Heart left ventricle (tissue), 16 donors: ENCODE results near the gene LTBP4. TPM values are rescaled to one million over a fixed set of nuclear protein-coding genes. Genes with fewer than 3 reads are reported as not detected.

Experiments used
- ATAC-seq, 4 donors: fragments of 200-7000 bp; cut with Tn5 transposase; one replicate each; pipeline ENCODE4 v1.9.1; 2020 to 2022; ENCODE audit warnings: moderate library complexity in 4 of 4, mild to moderate bottlenecking in 3 of 4, moderate number of reproducible peaks in 1 of 4
- DNase-seq, 5 donors: peaks; one replicate each; pipeline ENCODE4 v3.0.0-alpha.2; 2020
- H3K27ac ChIP-seq, 12 donors: fragments of 200-600 bp; sonication (generic) in 4 of 12; one replicate each; pipeline versions ENCODE4 v1.5.0 to v1.8.0; 2016 to 2022; ENCODE audit warnings: mild to moderate bottlenecking in 2 of 12
- H3K27me3 ChIP-seq, 9 donors: fragments of 200-600 bp; sonication (generic) in 2 of 9; one replicate each; pipeline versions ENCODE4 v1.5.1 to v1.8.0; 2016 to 2022; ENCODE audit warnings: mild to moderate bottlenecking in 3 of 9
- H3K36me3 ChIP-seq, 9 donors: fragments of 200-600 bp; sonication (generic) in 2 of 9; one replicate each; pipeline versions ENCODE4 v1.5.0 to v1.8.0; 2018 to 2022; ENCODE audit warnings: mild to moderate bottlenecking in 2 of 9
- H3K4me1 ChIP-seq, 12 donors: fragments of 200-600 bp; sonication (generic) in 4 of 12; one replicate each; pipeline versions ENCODE4 v1.5.0 to v1.8.0; 2016 to 2022; ENCODE audit warnings: mild to moderate bottlenecking in 3 of 12
- H3K4me3 ChIP-seq, 12 donors: fragments of 200-600 bp; sonication (generic) in 4 of 12; one replicate each; pipeline versions ENCODE4 v1.5.0 to v1.8.0; 2017 to 2022; ENCODE audit warnings: mild to moderate bottlenecking in 9 of 12, moderate library complexity in 4 of 12
- H3K9me3 ChIP-seq, 12 donors: fragments of 200-600 bp; sonication (generic) in 4 of 12; one replicate each; pipeline versions ENCODE4 v1.5.0 to v1.8.0; 2016 to 2022; ENCODE audit warnings: mild to moderate bottlenecking in 1 of 12
- POLR2A ChIP-seq, 2 donors: fragments of 450-650 bp; IDR thresholded peaks; one replicate each; pipeline ENCODE4 v1.6.1; 2017; ENCODE audit warnings: antibody characterized with exemption in 2 of 2, mild to moderate bottlenecking in 2 of 2, moderate library complexity in 2 of 2
- WGBS, 4 donors: extraction: QIAGEN DNeasy Blood & Tissue Kit in 2 of 4; methylation state at CpG; one replicate each; pipeline versions ENCODE4 v1.1.5 to v1.1.7; 2013 to 2018; 5-methylcytosine and 5-hydroxymethylcytosine counted together
- intact Hi-C, 10 donors: fragments of 100-400 bp; cut with DNase I; formaldehyde crosslinking; loops; one replicate each; pipeline versions ENCODE4 v1.11.1 to v1.14.2; 2022
- polyA plus RNA-seq, 2 donors: library from polyadenylated mRNA; stranded (reverse); fragments of 200-250 nt; gene quantifications; one replicate each; pipeline ENCODE4 v1.2.3, GENCODE V29; 2013
- total RNA-seq, 9 donors: library from RNA; depleted of rRNA in 2 of 9; stranded (reverse); fragments of >200 nt in 2 of 9; fragmentation: NEBNext Ultra II Directional in 3 of 9; extraction: Animal tissue kit (Norgen Biotek cat#: 25700) in 3 of 9; gene quantifications; one replicate each; pipeline versions ENCODE4 v1.1.0 to v1.2.4, GENCODE V29; 2016 to 2023
- TF ChIP-seq, protein P1 (sequence below), 12 donors: fragments of 200-600 bp; sonication (generic) in 4 of 12; IDR thresholded peaks; one replicate each; pipeline versions ENCODE4 v1.5.0 to v1.8.0; 2018 to 2022; ENCODE audit warnings: antibody characterized with exemption in 12 of 12, mild to moderate bottlenecking in 5 of 12
- donor health status: ischemic (EF 13 %, LVEDD 7.1; RV severe dilation, severe dysfunction).
- donor health status: healthy with polysubstance abuse.
- donor health status: DM: no; HTN: yes; CAD: no.
- donor health status: DM: no; HTN: no; CAD: no.
- donor health status: ischemic (EF 25% LVEDD 6.9; RV normal size, moderate dysfunction).
- donor health status: ischemic (EF 25% LVEDD 5.7; RV mildly dilated, moderate dysfunction).
- donor health status: healthy.
- donor health status: DM: yes; HTN: yes; CAD: no.
- donor health status: ischemic (EF 35%, LVEDD 5.7; RV mildly dilated, moderate dysfunction).
- donor health status: nonischemic (EF 11% LVEDD 7.7; RV severe dilation, severe dysfunction).
- donor health status: DM: yes; HTN: yes; CAD: no.
- donor health status: PGD.
- donor health status: ischemic (EF 29% LVEDD 5.4; RV normal size, mild dysfunction).
- donor health status: nonischemic (EF 23%, LVEDD 6.1; RV moderate dilation, normal function).

LTBP4 gene
- total and polyA plus RNA-seq, 11 donors, result 95.0 to 319 (median 172) TPM

GRCh38 chr19:40576585-40577451 lies 24.4 kb upstream of the LTBP4 start, which contains the start of gene SHKBP1:
Gene SHKBP1, plus strand, starts transcription at chr19:40576873. Its CDS starts 27 bp downstream, at chr19:40576900.
- H3K36me3 ChIP-seq, result peaks cover 0 to 32% (median 18%) of the 10 kb centered on the region in 9 donors
- no peaks in the 10 kb centered on the region for H3K27me3 ChIP-seq
- H3K4me1 ChIP-seq, result peaks cover 0 to 36% (median 8%) of the 10 kb centered on the region in 12 donors
- intact Hi-C loops, result loop anchor here in 2 of 10 donors (5.0 kb wide), 2 partner anchors 45 to 50 kb away; no protein-coding TSS in a partner anchor
- no peaks in the 10 kb centered on the region for H3K9me3 ChIP-seq
- H3K4me3 ChIP-seq, result peak within 1 kb of the TSS; percentile 63 to 94 (median 77)
- DNase-seq (peak; percentile 95 to 97 (median 97)), ATAC-seq (peak; percentile 98 to 99 (median 99))
- peak within 1 kb of the TSS; percentile 41 to 93 (median 78) for H3K27ac ChIP-seq
- WGBS, 4 donors, result 1 to 2% (median 1%) methylated on average over 39 to 52 of the region's 55 CpGs
- TF ChIP-seq, protein P1, sequence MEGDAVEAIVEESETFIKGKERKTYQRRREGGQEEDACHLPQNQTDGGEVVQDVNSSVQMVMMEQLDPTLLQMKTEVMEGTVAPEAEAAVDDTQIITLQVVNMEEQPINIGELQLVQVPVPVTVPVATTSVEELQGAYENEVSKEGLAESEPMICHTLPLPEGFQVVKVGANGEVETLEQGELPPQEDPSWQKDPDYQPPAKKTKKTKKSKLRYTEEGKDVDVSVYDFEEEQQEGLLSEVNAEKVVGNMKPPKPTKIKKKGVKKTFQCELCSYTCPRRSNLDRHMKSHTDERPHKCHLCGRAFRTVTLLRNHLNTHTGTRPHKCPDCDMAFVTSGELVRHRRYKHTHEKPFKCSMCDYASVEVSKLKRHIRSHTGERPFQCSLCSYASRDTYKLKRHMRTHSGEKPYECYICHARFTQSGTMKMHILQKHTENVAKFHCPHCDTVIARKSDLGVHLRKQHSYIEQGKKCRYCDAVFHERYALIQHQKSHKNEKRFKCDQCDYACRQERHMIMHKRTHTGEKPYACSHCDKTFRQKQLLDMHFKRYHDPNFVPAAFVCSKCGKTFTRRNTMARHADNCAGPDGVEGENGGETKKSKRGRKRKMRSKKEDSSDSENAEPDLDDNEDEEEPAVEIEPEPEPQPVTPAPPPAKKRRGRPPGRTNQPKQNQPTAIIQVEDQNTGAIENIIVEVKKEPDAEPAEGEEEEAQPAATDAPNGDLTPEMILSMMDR (IDR thresholded peaks at IDR 0.05), result no peak
- TF ChIP-seq POLR2A (IDR thresholded peaks at IDR 0.05), result peak in 1 of 2 donors; percentile 64

GRCh38 chr19:40578442-40578908 lies 22.7 kb upstream of the LTBP4 start:
- H3K36me3 ChIP-seq, result peaks cover 0 to 49% (median 27%) of the 10 kb centered on the region in 9 donors
- WGBS, 4 donors, result 68 to 77% (median 72%) methylated on average over 12 of the region's 12 CpGs
- H3K27ac ChIP-seq, result no peak overlapping the region
- no peaks in the 10 kb centered on the region for H3K9me3 ChIP-seq
- TF ChIP-seq POLR2A (IDR thresholded peaks at IDR 0.05), result no peak
- TF ChIP-seq, protein P1 (IDR thresholded peaks at IDR 0.05), result no peak
- no peaks in the 10 kb centered on the region for H3K27me3 ChIP-seq
- ATAC-seq (peak in 2 of 4 donors; percentile 21 to 33), DNase-seq (peak in 1 of 5 donors; percentile 26)
- no peak overlapping the region for H3K4me3 ChIP-seq
- H3K4me1 ChIP-seq, result peaks cover 0 to 36% (median 8%) of the 10 kb centered on the region in 12 donors
- intact Hi-C loops, result loop anchor here in 2 of 10 donors (5.0 kb wide), 2 partner anchors 46 to 51 kb away; no protein-coding TSS in a partner anchor

DNA sequence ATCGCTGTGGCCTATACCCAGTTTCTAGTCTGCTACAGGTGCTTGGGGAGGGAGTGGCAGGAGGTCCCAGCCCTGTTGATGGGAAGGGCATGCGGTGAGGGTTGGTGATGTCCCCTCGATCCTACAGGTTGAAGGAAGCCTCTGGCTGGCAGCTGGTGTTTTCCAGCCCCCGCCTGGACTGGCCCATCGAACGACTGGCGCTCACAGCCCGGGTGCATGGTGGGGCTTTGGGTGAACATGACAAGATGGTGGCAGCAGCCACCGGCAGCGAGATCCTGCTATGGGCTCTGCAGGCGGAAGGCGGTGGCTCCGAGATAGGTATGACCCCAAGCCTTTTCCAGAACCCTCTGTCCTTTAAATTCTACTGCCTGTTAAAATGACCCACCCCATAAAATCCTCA lies 20.6 kb upstream of the LTBP4 start:
- Histone ChIP-seq H3K4me3 (peak overlapping the region in 1 of 12 donors; percentile 23), H3K9me3 (no peaks in the 10 kb centered on the region), H3K36me3 (peaks cover 0 to 68% (median 42%) of the 10 kb centered on the region in 9 donors), H3K27ac (peak overlapping the region in 1 of 12 donors; percentile 79), H3K27me3 (no peaks in the 10 kb centered on the region), H3K4me1 (peaks cover 0 to 44% (median 8%) of the 10 kb centered on the region in 12 donors)
- TF ChIP-seq, protein P1 (IDR thresholded peaks at IDR 0.05), result no peak
- TF ChIP-seq POLR2A (IDR thresholded peaks at IDR 0.05), result no peak
- intact Hi-C loops, result no loop called here
- no peak for ATAC-seq
- no peak for DNase-seq
- 93 to 96% (median 96%) methylated on average over 9 to 13 of the region's 13 CpGs for WGBS, 4 donors

GRCh38 chr19:40581531-40581930 lies 19.6 kb upstream of the LTBP4 start:
- peaks cover 0 to 39% (median 7%) of the 10 kb centered on the region in 12 donors for H3K4me1 ChIP-seq
- H3K9me3 ChIP-seq, result no peaks in the 10 kb centered on the region
- intact Hi-C loops, result no loop called here
- WGBS, 4 donors, result 95 to 97% (median 96%) methylated on average over 5 of the region's 5 CpGs
- peaks cover 0 to 75% (median 42%) of the 10 kb centered on the region in 9 donors for H3K36me3 ChIP-seq
- DNase-seq (no peak), ATAC-seq (no peak)
- no peak overlapping the region for H3K27ac ChIP-seq
- H3K4me3 ChIP-seq, result no peak overlapping the region
- TF ChIP-seq POLR2A (IDR thresholded peaks at IDR 0.05), result no peak
- TF ChIP-seq, protein P1 (IDR thresholded peaks at IDR 0.05), result no peak
- H3K27me3 ChIP-seq, result no peaks in the 10 kb centered on the region
